GM21360 (cell line): Measurements from ENCODE around the gene CPPED1.

Source experiments
- ATAC-seq: cut with Tn5 transposase; IDR thresholded peaks from one replicate; pipeline ENCODE4 v1.9.1; 2021; ENCODE audit warnings: mild to moderate bottlenecking, moderate library complexity; ENCODE audit not compliant: unreplicated experiment

The CPPED1 gene

DNA sequence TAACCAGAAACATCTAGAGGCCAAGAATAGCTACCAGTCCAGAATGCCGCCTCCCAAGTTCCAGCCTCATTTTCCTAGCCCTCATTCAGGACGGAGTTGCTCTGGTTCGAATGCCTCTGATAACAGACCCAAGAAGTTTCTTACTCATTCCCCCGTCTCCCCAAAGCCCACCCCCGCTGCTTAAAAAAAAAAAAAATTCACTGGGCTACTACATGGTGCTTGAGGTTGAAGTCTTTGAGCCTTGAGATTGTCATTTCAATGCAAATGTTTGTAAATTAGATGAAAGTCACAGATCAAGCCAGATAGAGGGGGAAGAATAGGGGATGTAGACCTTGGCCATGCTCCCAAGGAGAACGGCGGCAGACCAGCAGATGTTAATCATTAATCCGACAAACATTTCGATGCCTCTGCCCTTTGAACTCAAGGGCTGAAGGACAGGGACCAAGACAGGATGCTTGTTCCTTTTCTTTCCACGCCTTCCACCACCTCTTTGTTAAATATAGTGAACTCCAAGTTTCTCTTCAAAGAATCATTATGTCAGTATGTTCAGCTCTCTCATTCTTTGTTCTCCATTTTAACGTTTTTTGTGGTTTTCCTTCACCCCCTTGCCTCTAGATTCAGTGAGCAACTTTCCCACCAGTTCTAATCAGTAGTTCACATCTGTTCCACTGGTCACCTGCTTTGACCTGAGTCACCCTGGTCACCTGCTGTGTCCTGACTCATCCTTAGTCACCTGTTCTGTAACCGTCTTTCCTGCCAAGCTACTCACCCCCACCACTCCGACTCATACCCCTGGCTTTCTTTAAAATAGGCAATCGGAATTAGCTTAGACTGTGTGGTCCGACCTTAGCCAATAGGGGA, 190.3 kb downstream of the CPPED1 start:
- ATAC-seq: no peak

- no peak for ATAC-seq
Observed at GRCh38 chr16:12612598-12613101, 191.0 kb downstream of the CPPED1 start.

GRCh38 chr16:12611916-12612597, 191.6 kb downstream of the CPPED1 start:
- ATAC-seq: no peak

- ATAC-seq: no peak
Observed at GRCh38 chr16:12611006-12611477, 192.6 kb downstream of the CPPED1 start.

DNA sequence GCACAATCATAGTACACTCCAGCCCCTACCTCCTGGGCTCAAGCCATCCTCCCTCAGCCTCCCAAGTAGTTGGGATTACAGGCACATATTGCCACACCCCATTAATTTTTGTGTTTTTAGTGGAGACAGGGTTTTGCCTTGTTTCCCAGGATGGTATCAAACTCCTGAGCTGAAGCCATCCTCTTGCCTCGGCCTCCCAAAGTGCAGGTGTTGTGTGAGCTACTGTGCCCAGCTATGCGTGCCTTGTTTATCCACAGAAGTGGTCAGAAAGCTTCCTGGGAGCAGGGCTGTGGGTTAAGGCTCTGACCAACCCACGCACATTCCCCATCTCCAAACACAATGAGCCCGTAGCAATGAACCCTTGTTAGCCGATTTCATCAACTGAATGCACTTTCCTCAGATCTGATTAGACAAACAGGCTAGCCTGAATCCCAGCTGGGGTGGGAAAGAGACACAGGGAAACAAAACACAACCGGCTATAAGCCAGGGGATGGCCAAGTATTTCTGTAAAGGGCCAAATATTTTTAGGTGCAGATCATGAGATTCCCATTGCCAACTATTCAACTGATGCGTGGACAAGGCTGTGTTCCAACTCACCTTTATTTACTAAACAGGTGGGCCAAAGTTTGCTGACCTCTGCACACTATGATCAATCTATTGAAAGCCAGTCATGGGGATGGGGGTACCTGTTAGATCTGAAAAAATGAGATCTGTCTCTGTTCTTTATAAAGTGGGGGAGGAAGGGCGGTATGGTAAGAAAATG, 193.6 kb downstream of the CPPED1 start:
- ATAC-seq: no peak
